Sigmoid colon (tissue), 7 donors: ENCODE measurements around the gene INPP5E. TPM values are rescaled to one million over a fixed set of nuclear protein-coding genes. Genes with fewer than 3 reads are reported as not detected.

Experiments
- DNase-seq: peaks from one replicate; pipeline ENCODE4 v3.0.0-alpha.2; 2019
- H3K27ac ChIP-seq, 4 donors: fragments of 200-600 bp; sonication (generic); one replicate each; pipeline ENCODE4 v1.5.1; 2016 to 2019; ENCODE audit warnings: mild to moderate bottlenecking in 1 of 4
- H3K27me3 ChIP-seq, 3 donors: fragments of 200-600 bp; sonication (generic); one replicate each; pipeline ENCODE4 v1.5.1; 2019; ENCODE audit warnings: mild to moderate bottlenecking in 1 of 3
- H3K36me3 ChIP-seq, 4 donors: fragments of 200-600 bp; sonication (generic); one replicate each; pipeline ENCODE4 v1.5.1; 2016 to 2019
- H3K4me1 ChIP-seq, 4 donors: fragments of 200-600 bp; sonication (generic); one replicate each; pipeline ENCODE4 v1.5.1; 2017 to 2019
- H3K4me3 ChIP-seq, 4 donors: fragments of 200-600 bp; sonication (generic); one replicate each; pipeline ENCODE4 v1.5.1; 2017 to 2019; ENCODE audit warnings: mild to moderate bottlenecking in 2 of 4, moderate library complexity in 1 of 4
- H3K9me3 ChIP-seq, 4 donors: fragments of 200-600 bp in 3 of 4; sonication (generic) in 3 of 4; one replicate each; pipeline versions ENCODE4 v1.5.1 to v1.6.1; 2013 to 2019
- CTCF ChIP-seq, 4 experiments: fragments of 450-650 bp in 3 of 4; fragments of 200-600 bp in 1 of 4; IDR thresholded peaks; one replicate each; pipeline ENCODE4 v1.5.1; 2016 to 2019; ENCODE audit warnings: antibody characterized with exemption in 4 of 4, mild to moderate bottlenecking in 3 of 4, moderate library complexity in 2 of 4
- EP300 ChIP-seq, 4 donors: sonication (generic); formaldehyde crosslinking; IDR thresholded peaks; one replicate each; pipeline ENCODE4 v1.6.1; 2017; ENCODE audit warnings: antibody characterized with exemption in 4 of 4
- POLR2A ChIP-seq, 2 donors: fragments of 450-650 bp; IDR thresholded peaks; one replicate each; pipeline ENCODE4 v1.6.1; 2016; ENCODE audit warnings: antibody characterized with exemption in 2 of 2, mild to moderate bottlenecking in 2 of 2, moderate library complexity in 2 of 2
- POLR2AphosphoS5 ChIP-seq, 4 donors: sonication (generic); formaldehyde crosslinking; IDR thresholded peaks; one replicate each; pipeline ENCODE4 v1.6.1; 2017; ENCODE audit warnings: antibody characterized with exemption in 4 of 4
- WGBS, 2 donors: extraction: QIAGEN DNeasy Blood & Tissue Kit; methylation state at CpG; one replicate each; pipeline ENCODE4 v1.1.7; 2013; 5-methylcytosine and 5-hydroxymethylcytosine counted together
- intact Hi-C: fragments of 100-400 bp; cut with DNase I; formaldehyde crosslinking; loops from one replicate; pipeline ENCODE4 v1.15.1; 2023
- polyA plus RNA-seq, 3 donors: library from polyadenylated mRNA; stranded (reverse); fragments of 200-250 nt; gene quantifications; one replicate each; pipeline ENCODE4 v1.2.3, GENCODE V29; 2013
- total RNA-seq, 4 donors: library from RNA; depleted of rRNA; stranded (reverse); fragments of >200 nt; gene quantifications; one replicate each; pipeline ENCODE4 v1.1.0, GENCODE V29; 2016
- donor health status: healthy with polysubstance abuse.
- donor health status: Bipolar disorder and iron deficiency.
- donor health status: healthy.

The INPP5E gene
- total and polyA plus RNA-seq, 7 donors, result 1.8 to 12.2 (median 5.6) TPM

- Histone ChIP-seq H3K4me1 (no peaks in the 10 kb centered on the region), H3K36me3 (peaks cover 15 to 71% (median 48%) of the 10 kb centered on the region in 4 donors), H3K27me3 (no peaks in the 10 kb centered on the region), H3K9me3 (no peaks in the 10 kb centered on the region), H3K27ac (no peak overlapping the region), H3K4me3 (no peak overlapping the region)
- intact Hi-C loops, result no loop called here
- TF ChIP-seq POLR2AphosphoS5 (IDR thresholded peaks at IDR 0.05) (no peak), POLR2A (IDR thresholded peaks at IDR 0.05) (no peak), CTCF (IDR thresholded peaks at IDR 0.05) (no peak), EP300 (IDR thresholded peaks at IDR 0.05) (no peak)
- 88 to 91% methylated on average over 27 of the region's 27 CpGs for WGBS, 2 donors
- no peak for DNase-seq
Measured at GRCh38 chr9:136424750-136425362, 14.8 kb downstream of the INPP5E start.

DNA sequence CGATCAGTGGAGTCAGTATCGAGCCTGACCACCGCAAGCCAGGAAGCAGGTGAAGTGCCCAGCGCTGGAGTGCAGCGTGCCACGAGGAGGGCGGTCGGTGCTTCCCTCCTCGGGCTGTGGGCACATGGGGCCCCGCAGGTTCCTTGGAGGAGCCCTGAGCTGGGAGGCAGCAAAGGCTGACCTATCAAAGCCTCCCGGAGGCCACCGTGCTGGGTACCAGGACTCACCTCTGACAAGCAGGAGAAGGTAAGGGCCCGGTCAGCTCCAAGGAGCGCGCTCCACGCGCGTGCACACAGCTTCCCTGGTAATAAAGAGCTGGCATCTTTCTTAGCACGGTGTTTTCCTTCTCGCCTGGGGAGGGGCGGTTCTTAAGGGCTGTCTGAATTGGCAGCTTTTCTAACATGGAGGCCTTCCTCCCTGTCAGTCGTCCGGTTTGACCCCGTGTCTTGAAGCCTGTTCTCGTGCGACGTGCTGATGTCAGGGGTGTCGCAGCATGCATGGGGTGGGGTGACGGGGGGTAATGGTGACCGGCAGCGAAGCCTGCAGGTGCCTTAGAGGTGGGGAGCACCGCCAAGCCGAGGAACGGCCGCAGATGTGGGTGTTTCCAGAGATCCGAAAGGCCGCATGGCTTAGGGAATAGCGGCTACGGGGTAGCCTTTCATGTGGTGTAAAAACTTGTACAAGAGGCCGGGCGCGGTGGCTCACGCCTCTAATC is 16.1 kb downstream of the INPP5E start:
- intact Hi-C loops, result no loop called here
- WGBS, 2 donors, result 96 to 97% methylated on average over 43 of the region's 43 CpGs
- H3K27me3 ChIP-seq, result no peaks in the 10 kb centered on the region
- no peak overlapping the region for H3K4me3 ChIP-seq
- no peak for DNase-seq
- H3K4me1 ChIP-seq, result no peaks in the 10 kb centered on the region
- H3K36me3 ChIP-seq, result peaks cover 16 to 71% (median 52%) of the 10 kb centered on the region in 4 donors
- no peaks in the 10 kb centered on the region for H3K9me3 ChIP-seq
- TF ChIP-seq EP300 (IDR thresholded peaks at IDR 0.05), result no peak
- no peak for TF ChIP-seq CTCF (IDR thresholded peaks at IDR 0.05)
- no peak for TF ChIP-seq POLR2AphosphoS5 (IDR thresholded peaks at IDR 0.05)
- no peak for TF ChIP-seq POLR2A (IDR thresholded peaks at IDR 0.05)
- no peak overlapping the region for H3K27ac ChIP-seq

DNA sequence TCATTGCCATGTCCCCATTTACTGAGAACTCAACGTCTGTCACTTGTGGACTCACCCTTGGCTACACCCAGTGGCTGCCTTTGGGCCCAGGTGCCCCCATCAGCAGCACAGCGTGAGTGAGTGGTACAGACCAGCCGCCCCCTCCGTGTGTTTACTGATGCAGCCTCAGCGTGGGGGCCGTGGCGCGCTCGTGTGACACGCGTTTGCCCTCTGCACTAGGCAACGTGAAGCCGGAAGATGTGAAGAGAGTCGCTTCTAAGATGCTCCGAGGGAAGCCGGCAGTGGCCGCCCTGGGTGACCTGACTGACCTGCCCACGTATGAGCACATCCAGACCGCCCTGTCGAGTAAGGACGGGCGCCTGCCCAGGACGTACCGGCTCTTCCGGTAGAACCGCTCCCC is 16.8 kb downstream of the INPP5E start:
- no peak overlapping the region for H3K27ac ChIP-seq
- H3K4me3 ChIP-seq, result no peak overlapping the region
- intact Hi-C loops, result no loop called here
- peaks cover 23 to 74% (median 59%) of the 10 kb centered on the region in 4 donors for H3K36me3 ChIP-seq
- no peaks in the 10 kb centered on the region for H3K4me1 ChIP-seq
- no peaks in the 10 kb centered on the region for H3K9me3 ChIP-seq
- 95 to 97% methylated on average over 26 of the region's 26 CpGs for WGBS, 2 donors
- H3K27me3 ChIP-seq, result no peaks in the 10 kb centered on the region
- TF ChIP-seq POLR2A (IDR thresholded peaks at IDR 0.05), result no peak
- no peak for TF ChIP-seq CTCF (IDR thresholded peaks at IDR 0.05)
- TF ChIP-seq EP300 (IDR thresholded peaks at IDR 0.05), result no peak
- TF ChIP-seq POLR2AphosphoS5 (IDR thresholded peaks at IDR 0.05), result no peak
- no peak for DNase-seq

GRCh38 chr9:136421791-136422190 is 17.9 kb downstream of the INPP5E start:
- 92 to 96% methylated on average over 21 of the region's 21 CpGs for WGBS, 2 donors
- Histone ChIP-seq H3K36me3 (peaks cover 34 to 85% (median 67%) of the 10 kb centered on the region in 4 donors), H3K27me3 (no peaks in the 10 kb centered on the region), H3K27ac (no peak overlapping the region), H3K4me3 (no peak overlapping the region), H3K9me3 (no peaks in the 10 kb centered on the region), H3K4me1 (no peaks in the 10 kb centered on the region)
- TF ChIP-seq CTCF (IDR thresholded peaks at IDR 0.05) (no peak), POLR2A (IDR thresholded peaks at IDR 0.05) (no peak), POLR2AphosphoS5 (IDR thresholded peaks at IDR 0.05) (no peak), EP300 (IDR thresholded peaks at IDR 0.05) (no peak)
- DNase-seq, result no peak
- intact Hi-C loops, result no loop called here
